ENCODE results near the gene CHMP4B. TPM values are rescaled to one million over a fixed set of nuclear protein-coding genes. Genes with fewer than 3 reads are reported as not detected.

Gene CHMP4B
- total RNA-seq, 2 experiments from 2014 or later = 44.2 to 49.3 TPM

DNA sequence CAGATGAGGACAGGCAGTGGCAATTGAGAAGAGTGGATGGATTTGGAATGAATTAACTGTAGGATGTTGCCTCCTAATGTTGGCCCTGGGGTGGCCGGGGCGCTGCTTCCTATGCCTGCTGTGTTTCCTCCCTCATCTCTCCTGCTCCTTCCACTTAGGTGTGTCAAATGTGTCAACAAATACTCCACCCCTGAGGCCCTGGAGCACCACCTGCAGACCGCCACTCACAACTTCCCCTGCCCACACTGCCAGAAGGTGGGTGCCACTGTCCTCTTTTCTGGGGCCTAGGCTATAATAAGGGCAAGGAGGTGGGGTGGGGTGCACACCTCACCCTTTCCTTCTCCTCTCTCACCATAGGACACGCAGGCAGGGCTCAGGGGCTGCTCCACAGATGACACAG, 30.0 kb upstream of the CHMP4B start:
- ChIA-PET CTCF (no interaction called here), POLR2A (no interaction called here)
- peaks cover 7% of the 10 kb centered on the region for H3K4me1 Mint-ChIP-seq (ENCODE audit: low read depth)
- no peaks in the 10 kb centered on the region for H3K9me3 ChIP-seq (ENCODE audit: control insufficient read depth in 1 of 2, insufficient read depth in 1 of 2, low read length in 2 of 2)
- ATAC-seq (ENCODE audit: poor library complexity) (no peak), DNase-seq (no peak)
- intact Hi-C loops (cut with DNase I, micrococcal nuclease) = no loop called here
- H3K9me3 Mint-ChIP-seq = no peaks in the 10 kb centered on the region
- no peak overlapping the region for H3K27ac ChIP-seq (ENCODE audit: low read depth in 1 of 2, low read length in 2 of 2)
- no peak overlapping the region for H3K4me3 Mint-ChIP-seq
- H3K4me1 ChIP-seq (ENCODE audit: insufficient read depth, low read length) = peaks cover 11% of the 10 kb centered on the region
- no peaks in the 10 kb centered on the region for H3K27me3 ChIP-seq (ENCODE audit: control insufficient read depth in 1 of 2, insufficient read depth in 2 of 2, low read length in 2 of 2)
- peaks cover 22% of the 10 kb centered on the region for H3K36me3 Mint-ChIP-seq (ENCODE audit: low read depth)
- no peak for TF ChIP-seq CTCF (IDR thresholded peaks at IDR 0.05)
- H3K27me3 Mint-ChIP-seq = no peaks in the 10 kb centered on the region
- no peak overlapping the region for H3K4me3 ChIP-seq (ENCODE audit: low read length)
- H3K36me3 ChIP-seq (ENCODE audit: insufficient read depth, low read length) = no peaks in the 10 kb centered on the region
- no peak overlapping the region for H3K27ac Mint-ChIP-seq

- intact Hi-C loops (cut with DNase I, micrococcal nuclease) = no loop called here
- Mint-ChIP-seq H3K4me3 (no peak overlapping the region), H3K36me3 (ENCODE audit: low read depth) (peaks cover 24% of the 10 kb centered on the region), H3K27me3 (no peaks in the 10 kb centered on the region), H3K4me1 (ENCODE audit: low read depth) (peaks cover 8% of the 10 kb centered on the region), H3K27ac (no peak overlapping the region), H3K9me3 (no peaks in the 10 kb centered on the region)
- Histone ChIP-seq H3K36me3 (ENCODE audit: insufficient read depth, low read length) (no peaks in the 10 kb centered on the region), H3K27ac (ENCODE audit: low read depth in 1 of 2, low read length in 2 of 2) (no peak overlapping the region), H3K9me3 (ENCODE audit: control insufficient read depth in 1 of 2, insufficient read depth in 1 of 2, low read length in 2 of 2) (no peaks in the 10 kb centered on the region), H3K4me3 (ENCODE audit: low read length) (no peak overlapping the region), H3K27me3 (ENCODE audit: control insufficient read depth in 1 of 2, insufficient read depth in 2 of 2, low read length in 2 of 2) (no peaks in the 10 kb centered on the region), H3K4me1 (ENCODE audit: insufficient read depth, low read length) (peaks cover 12% of the 10 kb centered on the region)
- no peak for DNase-seq
- ChIA-PET CTCF (no interaction called here), POLR2A (no interaction called here)
- ATAC-seq (ENCODE audit: poor library complexity) = no peak
- TF ChIP-seq CTCF (IDR thresholded peaks at IDR 0.05) = no peak
Observed at GRCh38 chr20:33781945-33782344, 29.2 kb upstream of the CHMP4B start.

- peaks cover 25% of the 10 kb centered on the region for H3K36me3 Mint-ChIP-seq (ENCODE audit: low read depth)
- Histone ChIP-seq H3K36me3 (ENCODE audit: insufficient read depth, low read length) (no peaks in the 10 kb centered on the region), H3K27ac (ENCODE audit: low read depth in 1 of 2, low read length in 2 of 2) (no peak overlapping the region), H3K4me1 (ENCODE audit: insufficient read depth, low read length) (peaks cover 17% of the 10 kb centered on the region), H3K4me3 (ENCODE audit: low read length) (no peak overlapping the region), H3K27me3 (ENCODE audit: control insufficient read depth in 1 of 2, insufficient read depth in 2 of 2, low read length in 2 of 2) (no peaks in the 10 kb centered on the region), H3K9me3 (ENCODE audit: control insufficient read depth in 1 of 2, insufficient read depth in 1 of 2, low read length in 2 of 2) (no peaks in the 10 kb centered on the region)
- H3K9me3 Mint-ChIP-seq = no peaks in the 10 kb centered on the region
- H3K4me3 Mint-ChIP-seq = no peak overlapping the region
- intact Hi-C loops (cut with DNase I, micrococcal nuclease) = no loop called here
- POLR2A ChIA-PET = no interaction called here
- CTCF ChIA-PET = interaction anchor here (0.8 kb wide), 1 partner anchor 9 kb away, joined by 3 read pairs; no protein-coding TSS in a partner anchor
- no peaks in the 10 kb centered on the region for H3K27me3 Mint-ChIP-seq
- peaks cover 18% of the 10 kb centered on the region for H3K4me1 Mint-ChIP-seq (ENCODE audit: low read depth)
- ATAC-seq (ENCODE audit: poor library complexity) = no peak
- H3K27ac Mint-ChIP-seq = no peak overlapping the region
- no peak for DNase-seq
- TF ChIP-seq CTCF (IDR thresholded peaks at IDR 0.05) = no peak
Observed at GRCh38 chr20:33783256-33783655, 27.9 kb upstream of the CHMP4B start.
